ENCODE results near the gene UCP2.

UCP2 gene

GRCh38 chr11:73997120-73997770 lies 14.6 kb upstream of the UCP2 start:
- Histone ChIP-seq H4K8ac (ENCODE audit: low read depth, low read length) (no peak overlapping the region), H3K23ac (ENCODE audit: low read length) (no peak overlapping the region), H3K4me1 (ENCODE audit: control insufficient read depth, low read depth, low read length) (no peaks in the 10 kb centered on the region), H2AK5ac (ENCODE audit: low read length) (no peak overlapping the region), H3K27ac (ENCODE audit: low read depth, low read length) (no peak overlapping the region), H3K4me2 (ENCODE audit: low read length) (no peak overlapping the region), H2BK15ac (replicated peaks; ENCODE audit: low read depth) (no peak overlapping the region), H3K36me3 (ENCODE audit: control insufficient read depth, insufficient read depth, low read length) (no peaks in the 10 kb centered on the region), H4K5ac (ENCODE audit: low read length) (no peak overlapping the region), H3K4me3 (ENCODE audit: low read length) (no peak overlapping the region), H3K27me3 (ENCODE audit: insufficient read depth, low read length, poor library complexity) (no peaks in the 10 kb centered on the region), H3K79me2 (ENCODE audit: control insufficient read depth, insufficient read depth, low read length) (no peaks in the 10 kb centered on the region), H3K79me1 (ENCODE audit: low read length) (no peaks in the 10 kb centered on the region), H3K4ac (ENCODE audit: low read depth, low read length) (no peak overlapping the region), H2BK5ac (ENCODE audit: low read length) (no peak overlapping the region), H2BK120ac (ENCODE audit: low read depth, low read length) (no peak overlapping the region), H3K56ac (ENCODE audit: low read length) (no peak overlapping the region), H3K9ac (ENCODE audit: low read length) (no peak overlapping the region), H3K18ac (ENCODE audit: low read length) (no peak overlapping the region)
- no peak for DNase-seq
- WGBS (ENCODE audit: extremely low coverage, insufficient coverage, low lambda C conversion rate) = no CpG with 5 or more reads among the region's 6 CpGs

GRCh38 chr11:73996161-73996747 lies 13.6 kb upstream of the UCP2 start:
- no peak overlapping the region for H4K5ac ChIP-seq (ENCODE audit: low read length)
- no peaks in the 10 kb centered on the region for H3K79me1 ChIP-seq (ENCODE audit: low read length)
- H3K4me2 ChIP-seq (ENCODE audit: low read length) = no peak overlapping the region
- H2BK15ac ChIP-seq (replicated peaks; ENCODE audit: low read depth) = no peak overlapping the region
- no CpG with 5 or more reads among the region's 4 CpGs for WGBS (ENCODE audit: extremely low coverage, insufficient coverage, low lambda C conversion rate)
- H3K36me3 ChIP-seq (ENCODE audit: control insufficient read depth, insufficient read depth, low read length) = no peaks in the 10 kb centered on the region
- no peaks in the 10 kb centered on the region for H3K4me1 ChIP-seq (ENCODE audit: control insufficient read depth, low read depth, low read length)
- no peaks in the 10 kb centered on the region for H3K27me3 ChIP-seq (ENCODE audit: insufficient read depth, low read length, poor library complexity)
- H2AK5ac ChIP-seq (ENCODE audit: low read length) = no peak overlapping the region
- H3K23ac ChIP-seq (ENCODE audit: low read length) = no peak overlapping the region
- H3K9ac ChIP-seq (ENCODE audit: low read length) = no peak overlapping the region
- no peak overlapping the region for H2BK5ac ChIP-seq (ENCODE audit: low read length)
- DNase-seq = no peak
- H3K4ac ChIP-seq (ENCODE audit: low read depth, low read length) = no peak overlapping the region
- H4K8ac ChIP-seq (ENCODE audit: low read depth, low read length) = no peak overlapping the region
- no peak overlapping the region for H3K18ac ChIP-seq (ENCODE audit: low read length)
- no peak overlapping the region for H3K27ac ChIP-seq (ENCODE audit: low read depth, low read length)
- H2BK120ac ChIP-seq (ENCODE audit: low read depth, low read length) = no peak overlapping the region
- no peak overlapping the region for H3K56ac ChIP-seq (ENCODE audit: low read length)
- no peaks in the 10 kb centered on the region for H3K79me2 ChIP-seq (ENCODE audit: control insufficient read depth, insufficient read depth, low read length)
- no peak overlapping the region for H3K4me3 ChIP-seq (ENCODE audit: low read length)

- H3K4me1 ChIP-seq (ENCODE audit: control insufficient read depth, low read depth, low read length) = no peaks in the 10 kb centered on the region
- H4K8ac ChIP-seq (ENCODE audit: low read depth, low read length) = no peak overlapping the region
- no CpG with 5 or more reads among the region's 2 CpGs for WGBS (ENCODE audit: extremely low coverage, insufficient coverage, low lambda C conversion rate)
- no peaks in the 10 kb centered on the region for H3K79me2 ChIP-seq (ENCODE audit: control insufficient read depth, insufficient read depth, low read length)
- no peak overlapping the region for H3K4me2 ChIP-seq (ENCODE audit: low read length)
- no peak overlapping the region for H3K23ac ChIP-seq (ENCODE audit: low read length)
- H4K5ac ChIP-seq (ENCODE audit: low read length) = no peak overlapping the region
- H3K27me3 ChIP-seq (ENCODE audit: insufficient read depth, low read length, poor library complexity) = no peaks in the 10 kb centered on the region
- H2BK5ac ChIP-seq (ENCODE audit: low read length) = no peak overlapping the region
- H3K27ac ChIP-seq (ENCODE audit: low read depth, low read length) = no peak overlapping the region
- H2BK15ac ChIP-seq (replicated peaks; ENCODE audit: low read depth) = no peak overlapping the region
- H3K36me3 ChIP-seq (ENCODE audit: control insufficient read depth, insufficient read depth, low read length) = no peaks in the 10 kb centered on the region
- H3K4me3 ChIP-seq (ENCODE audit: low read length) = no peak overlapping the region
- no peak overlapping the region for H3K18ac ChIP-seq (ENCODE audit: low read length)
- DNase-seq = no peak
- H3K56ac ChIP-seq (ENCODE audit: low read length) = no peak overlapping the region
- H3K9ac ChIP-seq (ENCODE audit: low read length) = no peak overlapping the region
- no peak overlapping the region for H2BK120ac ChIP-seq (ENCODE audit: low read depth, low read length)
- H3K4ac ChIP-seq (ENCODE audit: low read depth, low read length) = no peak overlapping the region
- H3K79me1 ChIP-seq (ENCODE audit: low read length) = no peaks in the 10 kb centered on the region
- no peak overlapping the region for H2AK5ac ChIP-seq (ENCODE audit: low read length)
Observed at GRCh38 chr11:73995731-73996130, 13.1 kb upstream of the UCP2 start.

- no peaks in the 10 kb centered on the region for H3K27me3 ChIP-seq (ENCODE audit: insufficient read depth, low read length, poor library complexity)
- no peak overlapping the region for H4K5ac ChIP-seq (ENCODE audit: low read length)
- H3K4me2 ChIP-seq (ENCODE audit: low read length) = no peak overlapping the region
- H2BK5ac ChIP-seq (ENCODE audit: low read length) = no peak overlapping the region
- H3K23ac ChIP-seq (ENCODE audit: low read length) = no peak overlapping the region
- no peak overlapping the region for H3K9ac ChIP-seq (ENCODE audit: low read length)
- H3K36me3 ChIP-seq (ENCODE audit: control insufficient read depth, insufficient read depth, low read length) = no peaks in the 10 kb centered on the region
- no peak overlapping the region for H3K4ac ChIP-seq (ENCODE audit: low read depth, low read length)
- no peaks in the 10 kb centered on the region for H3K79me1 ChIP-seq (ENCODE audit: low read length)
- no CpG with 5 or more reads among the region's 2 CpGs for WGBS (ENCODE audit: extremely low coverage, insufficient coverage, low lambda C conversion rate)
- DNase-seq = peak; percentile 24
- H3K27ac ChIP-seq (ENCODE audit: low read depth, low read length) = no peak overlapping the region
- no peak overlapping the region for H2BK120ac ChIP-seq (ENCODE audit: low read depth, low read length)
- H3K79me2 ChIP-seq (ENCODE audit: control insufficient read depth, insufficient read depth, low read length) = no peaks in the 10 kb centered on the region
- no peak overlapping the region for H2AK5ac ChIP-seq (ENCODE audit: low read length)
- H3K4me1 ChIP-seq (ENCODE audit: control insufficient read depth, low read depth, low read length) = no peaks in the 10 kb centered on the region
- no peak overlapping the region for H2BK15ac ChIP-seq (replicated peaks; ENCODE audit: low read depth)
- no peak overlapping the region for H3K18ac ChIP-seq (ENCODE audit: low read length)
- H3K4me3 ChIP-seq (ENCODE audit: low read length) = no peak overlapping the region
- H4K8ac ChIP-seq (ENCODE audit: low read depth, low read length) = no peak overlapping the region
- H3K56ac ChIP-seq (ENCODE audit: low read length) = no peak overlapping the region
Observed at GRCh38 chr11:73995247-73995646, 12.6 kb upstream of the UCP2 start.

GRCh38 chr11:73991471-73992006 lies 8.9 kb upstream of the UCP2 start:
- Histone ChIP-seq H3K23ac (ENCODE audit: low read length) (no peak overlapping the region), H3K4me2 (ENCODE audit: low read length) (no peak overlapping the region), H2BK120ac (ENCODE audit: low read depth, low read length) (no peak overlapping the region), H3K27ac (ENCODE audit: low read depth, low read length) (no peak overlapping the region), H3K4me1 (ENCODE audit: control insufficient read depth, low read depth, low read length) (no peaks in the 10 kb centered on the region), H2BK5ac (ENCODE audit: low read length) (no peak overlapping the region), H4K5ac (ENCODE audit: low read length) (no peak overlapping the region), H4K8ac (ENCODE audit: low read depth, low read length) (no peak overlapping the region), H2AK5ac (ENCODE audit: low read length) (no peak overlapping the region), H3K79me2 (ENCODE audit: control insufficient read depth, insufficient read depth, low read length) (no peaks in the 10 kb centered on the region), H3K4me3 (ENCODE audit: low read length) (no peak overlapping the region), H2BK15ac (replicated peaks; ENCODE audit: low read depth) (no peak overlapping the region), H3K18ac (ENCODE audit: low read length) (no peak overlapping the region), H3K56ac (ENCODE audit: low read length) (no peak overlapping the region), H3K9ac (ENCODE audit: low read length) (no peak overlapping the region), H3K27me3 (ENCODE audit: insufficient read depth, low read length, poor library complexity) (no peaks in the 10 kb centered on the region), H3K36me3 (ENCODE audit: control insufficient read depth, insufficient read depth, low read length) (no peaks in the 10 kb centered on the region), H3K79me1 (ENCODE audit: low read length) (no peaks in the 10 kb centered on the region), H3K4ac (ENCODE audit: low read depth, low read length) (no peak overlapping the region)
- DNase-seq = no peak
- WGBS (ENCODE audit: extremely low coverage, insufficient coverage, low lambda C conversion rate) = no CpG with 5 or more reads among the region's 6 CpGs
